ENCODE data around the gene TENM4.

DNA sequence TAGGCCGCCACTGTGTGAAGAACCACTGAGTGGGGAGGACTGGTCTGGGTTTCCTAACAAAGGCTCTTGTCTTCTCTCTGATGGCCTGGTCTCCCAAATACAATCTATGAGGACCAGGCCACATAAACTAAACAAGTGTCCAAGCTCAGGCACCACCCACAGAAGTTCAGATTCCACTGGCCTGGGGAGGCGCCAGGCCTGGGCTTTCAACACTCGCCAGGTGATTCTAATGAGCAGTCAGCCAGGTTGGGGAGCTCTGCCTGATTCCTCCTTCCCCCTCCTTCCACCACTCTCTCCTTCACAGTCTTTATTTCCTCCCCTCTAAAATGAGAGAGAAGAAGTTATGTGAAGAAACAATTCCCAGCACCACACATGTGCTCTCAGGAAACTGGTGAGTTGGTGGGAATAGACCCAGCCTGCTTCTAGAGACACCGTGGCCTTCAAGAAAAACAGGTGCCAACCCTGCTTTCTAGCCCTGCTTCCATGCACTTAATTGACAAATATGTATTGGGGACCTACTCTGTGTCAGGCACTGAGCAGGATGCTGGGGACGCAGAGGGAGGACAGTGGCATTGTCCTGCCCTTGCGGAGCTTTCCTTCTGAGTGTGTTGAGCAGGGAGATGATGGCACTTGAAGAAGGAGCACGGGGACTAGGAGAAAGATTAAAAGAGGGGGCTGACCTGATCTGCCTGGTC is 242.5 kb downstream of the TENM4 start:
- TF ChIP-seq CTCF (IDR thresholded peaks at IDR 0.05) (no peak), EP300 (IDR thresholded peaks at IDR 0.05) (no peak), POLR2AphosphoS5 (IDR thresholded peaks at IDR 0.05) (no peak)
